Keratinocyte (primary cell): ENCODE measurements around the gene MDK. TPM values are rescaled to one million over a fixed set of nuclear protein-coding genes. Genes with fewer than 3 reads are reported as not detected.
A peak's percentile ranks its signal among the peaks of the same experiment; 100 is the strongest.

Source experiments
- DNase-seq: peaks from one replicate; pipeline ENCODE4 v3.0.0-alpha.2; 2011; ENCODE audit warnings: low read depth, missing footprints, low spot score
- FAIRE-seq: peaks from 2 replicates; lab custom pipeline; 2011; peaks lifted over from hg19 to GRCh38; lab: Jason Lieb, UNC
- H2AFZ ChIP-seq: 2 replicates; pipeline ENCODE4 v1.6.0; 2012; ENCODE audit warnings: low read length, control low read depth, inconsistent platforms; ENCODE audit not compliant: control insufficient read depth
- H3K27ac ChIP-seq: 2 replicates; pipeline ENCODE4 v1.5.1; 2011; ENCODE audit warnings: low read length; ENCODE audit not compliant: control insufficient read depth, insufficient read depth
- H3K27me3 ChIP-seq: 3 replicates; pipeline ENCODE4 v1.6.0; 2011; ENCODE audit warnings: low read length; ENCODE audit not compliant: control insufficient read depth, insufficient read depth; ENCODE audit errors: extremely low read depth
- H3K36me3 ChIP-seq, 2 experiments: 2 replicates in 1 of 2; 3 replicates in 1 of 2; pipeline ENCODE4 v1.5.1; 2011; ENCODE audit warnings: low read length in 2 of 2, mild to moderate bottlenecking in 1 of 2; ENCODE audit not compliant: control insufficient read depth in 2 of 2, insufficient read depth in 2 of 2; ENCODE audit errors: extremely low read depth in 1 of 2
- H3K4me1 ChIP-seq: 3 replicates; pipeline ENCODE4 v1.5.1; 2011; ENCODE audit warnings: low read length; ENCODE audit not compliant: control insufficient read depth, insufficient read depth; ENCODE audit errors: extremely low read depth
- H3K4me2 ChIP-seq: 3 replicates; pipeline ENCODE4 v1.6.0; 2011; ENCODE audit warnings: low read depth, low read length; ENCODE audit not compliant: control insufficient read depth, insufficient read depth; ENCODE audit errors: extremely low read depth
- H3K4me3 ChIP-seq, 3 experiments: fragments of 200-600 bp in 1 of 3; sonication (generic) in 1 of 3; 2 replicates in 2 of 3; 3 replicates in 1 of 3; pipeline ENCODE4 v1.5.1; 2011 to 2016; ENCODE audit warnings: low read length in 3 of 3, mild to moderate bottlenecking in 3 of 3, control low read depth in 2 of 3, inconsistent platforms in 1 of 3, low read depth in 1 of 3, mixed read lengths in 1 of 3, mixed run types in 1 of 3, moderate library complexity in 1 of 3; ENCODE audit not compliant: control insufficient read depth in 2 of 3, insufficient read depth in 2 of 3; ENCODE audit errors: extremely low read depth in 1 of 3
- H3K79me2 ChIP-seq: 2 replicates; pipeline ENCODE4 v1.6.0; 2012; ENCODE audit warnings: low read length; ENCODE audit not compliant: control insufficient read depth, insufficient read depth
- H3K9ac ChIP-seq: 3 replicates; pipeline ENCODE4 v1.6.0; 2011; ENCODE audit warnings: low read length; ENCODE audit not compliant: control insufficient read depth, insufficient read depth; ENCODE audit errors: extremely low read depth
- H3K9me1 ChIP-seq: 3 replicates; pipeline ENCODE4 v1.6.0; 2011; ENCODE audit warnings: low read length; ENCODE audit not compliant: control insufficient read depth, insufficient read depth; ENCODE audit errors: extremely low read depth
- H3K9me3 ChIP-seq: 2 replicates; pipeline ENCODE4 v1.5.1; 2012; ENCODE audit warnings: low read depth, low read length; ENCODE audit not compliant: control insufficient read depth
- H4K20me1 ChIP-seq: 3 replicates; pipeline ENCODE4 v1.6.0; 2011; ENCODE audit warnings: low read length; ENCODE audit not compliant: control insufficient read depth, insufficient read depth; ENCODE audit errors: extremely low read depth
- CTCF ChIP-seq, 3 experiments: IDR thresholded peaks in 1 of 3; conservative IDR thresholded peaks in 1 of 3; optimal IDR thresholded peaks in 1 of 3; 2 replicates in 2 of 3; 3 replicates in 1 of 3; pipeline versions ENCODE3 to v1.5.1; 2011; ENCODE audit warnings: low read length in 3 of 3, mild to moderate bottlenecking in 3 of 3, moderate library complexity in 2 of 3, control low read depth in 1 of 3, inconsistent platforms in 1 of 3; ENCODE audit not compliant: insufficient read depth in 2 of 3; ENCODE audit errors: extremely low read depth in 1 of 3
- EZH2 ChIP-seq: IDR thresholded peaks from one replicate; pipeline ENCODE4 v1.6.1; 2012; ENCODE audit warnings: inconsistent platforms, mild to moderate bottlenecking, low read length, moderate library complexity
- dilution Hi-C: fragments of 300-500 bp; cut with MboI; formaldehyde crosslinking; loops from one replicate; pipeline ENCODE4 v1.7.0; 2020; ENCODE audit warnings: low sequenced_read_pairs; ENCODE audit not compliant: extremely low pct_ligation_motif_present
- polyA plus RNA-seq, 5 experiments: library from polyadenylated mRNA; depleted of rRNA in 3 of 5; stranded (reverse) in 3 of 5; stranded (forward) in 1 of 5; unstranded in 1 of 5; fragments of >200 nt; gene quantifications; 1 replicate in 1 of 5; 2 replicates in 3 of 5; 3 replicates in 1 of 5; pipeline versions ENCODE4 v1.2.1 to v1.2.3, GENCODE V29; 2011 to 2012; ENCODE audit warnings: missing spikeins in 2 of 5, low read depth in 1 of 5, low replicate concordance in 1 of 5

The MDK gene
- polyA plus RNA-seq, 1 donor (not counting 4 experiments of a cell fraction or from before 2014, with no cell fraction given), result 5.4 TPM

DNA sequence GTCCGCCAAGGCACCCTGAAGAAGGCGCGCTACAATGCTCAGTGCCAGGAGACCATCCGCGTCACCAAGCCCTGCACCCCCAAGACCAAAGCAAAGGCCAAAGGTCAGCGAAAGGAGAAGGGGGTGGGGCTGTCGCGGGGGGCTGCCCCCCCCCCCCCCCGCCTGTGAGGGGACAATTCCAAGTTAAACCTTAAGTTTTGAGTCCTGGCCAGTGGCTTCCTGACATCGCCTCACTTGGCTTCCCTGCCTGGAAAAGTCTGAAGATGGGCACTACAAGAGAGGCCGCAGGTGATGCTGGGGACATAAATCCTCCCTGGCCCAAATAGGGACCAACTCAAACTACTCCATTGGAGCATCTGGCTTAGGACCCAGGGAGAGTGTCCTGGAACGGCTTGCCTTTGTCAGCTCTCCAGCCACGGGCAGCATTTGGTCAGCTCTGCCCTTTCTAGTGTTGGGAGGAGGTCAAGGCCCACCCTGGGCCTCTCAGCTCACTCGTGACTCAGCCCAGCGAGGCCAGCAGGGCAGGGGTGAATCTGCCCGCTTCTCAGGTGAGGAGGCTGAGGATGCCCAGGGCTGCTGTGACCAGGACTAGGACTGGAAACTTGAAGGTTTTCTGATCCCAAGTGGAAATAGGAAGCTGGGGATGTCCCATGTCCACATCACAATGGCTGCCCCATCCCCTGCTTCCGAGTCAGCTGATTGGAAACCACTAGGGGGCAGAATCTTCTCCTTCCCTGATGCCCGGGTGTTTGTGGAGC, 1.4 kb downstream of the MDK start:
- TF ChIP-seq EZH2, result no peak
- peak; percentile 56 to 72 (median 59) for TF ChIP-seq CTCF (optimal IDR thresholded peaks at IDR 0.05 in 1 of 3, IDR thresholded peaks at IDR 0.05 in 1 of 3, conservative IDR thresholded peaks at IDR 0.05 in 1 of 3; ENCODE audit: extremely low read depth in 1 of 3, insufficient read depth in 2 of 3, low read length in 3 of 3)
- peak overlapping the region; percentile 82 for H3K4me2 ChIP-seq
- H3K27me3 ChIP-seq, result peaks cover 20% of the 10 kb centered on the region
- peak overlapping the region in 1 of 3 experiments; percentile 26 for H3K4me3 ChIP-seq
- DNase-seq (no peak), FAIRE-seq (no peak)
- no peaks in the 10 kb centered on the region for H3K9me1 ChIP-seq
- H3K9me3 ChIP-seq, result no peaks in the 10 kb centered on the region
- no peak overlapping the region for H2AFZ ChIP-seq
- peaks cover 11% of the 10 kb centered on the region for H3K4me1 ChIP-seq
- H3K9ac ChIP-seq, result no peak overlapping the region
- H3K36me3 ChIP-seq, result peaks cover 0 to 5% of the 10 kb centered on the region in 2 experiments
- no peaks in the 10 kb centered on the region for H4K20me1 ChIP-seq
- dilution Hi-C loops, result no loop called here
- no peaks in the 10 kb centered on the region for H3K79me2 ChIP-seq
- no peak overlapping the region for H3K27ac ChIP-seq

- H3K9me3 ChIP-seq, result no peaks in the 10 kb centered on the region
- no peak overlapping the region for H3K4me2 ChIP-seq
- FAIRE-seq (no peak), DNase-seq (no peak)
- no peaks in the 10 kb centered on the region for H3K79me2 ChIP-seq
- H3K4me1 ChIP-seq, result peaks cover 11% of the 10 kb centered on the region
- no peak overlapping the region for H3K4me3 ChIP-seq
- dilution Hi-C loops, result no loop called here
- no peaks in the 10 kb centered on the region for H4K20me1 ChIP-seq
- no peak overlapping the region for H3K9ac ChIP-seq
- TF ChIP-seq EZH2 (no peak), CTCF (optimal IDR thresholded peaks at IDR 0.05 in 1 of 3, IDR thresholded peaks at IDR 0.05 in 1 of 3, conservative IDR thresholded peaks at IDR 0.05 in 1 of 3; ENCODE audit: extremely low read depth in 1 of 3, insufficient read depth in 2 of 3, low read length in 3 of 3) (no peak)
- H3K27me3 ChIP-seq, result peaks cover 26% of the 10 kb centered on the region
- peaks cover 0 to 5% of the 10 kb centered on the region in 2 experiments for H3K36me3 ChIP-seq
- H3K9me1 ChIP-seq, result no peaks in the 10 kb centered on the region
- H2AFZ ChIP-seq, result no peak overlapping the region
- H3K27ac ChIP-seq, result no peak overlapping the region
Measured at GRCh38 chr11:46383404-46383758, 1.9 kb downstream of the MDK start.
